IMR-90 (cell line): ENCODE measurements around the gene PLPPR3. TPM values are rescaled to one million over a fixed set of nuclear protein-coding genes. Genes with fewer than 3 reads are reported as not detected.

ENCODE experiments used
- ATAC-seq: fragments of 200-7000 bp; cut with Tn5 transposase; 2 replicates; pipeline ENCODE4 v1.9.1; 2020; ENCODE audit warnings: low read depth, mild to moderate bottlenecking, moderate library complexity
- BruUV-seq: library from RNA; stranded (reverse); fragments of 400-500 nt; replicated peaks from 2 replicates; lab custom pipeline; 2021; lab: Mats Ljungman, UMichigan
- CTCF ChIA-PET: fragments of 300-600 bp; formaldehyde crosslinking; extraction: SDS; loops from one replicate; lab custom pipeline; 2021; ENCODE audit warnings: antibody characterized with exemption; lab: Yijun Ruan, JAX
- POLR2A ChIA-PET: fragments of 300-600 bp; sonication (Branson Sonifier 250); formaldehyde crosslinking; loops from one replicate; lab custom pipeline; 2022; ENCODE audit warnings: antibody characterized with exemption; ENCODE audit not compliant: unreplicated experiment; lab: Charles Lee
- DNase-seq: peaks from one replicate; pipeline ENCODE4 v3.0.0; 2013
- H2AFZ ChIP-seq: replicated peaks from 2 replicates; pipeline ENCODE3; 2013; ENCODE audit warnings: low read length, mild to moderate bottlenecking; ENCODE audit not compliant: poor library complexity
- H2AK5ac ChIP-seq: 2 replicates; pipeline ENCODE4 v1.6.1; 2013; ENCODE audit warnings: low read depth, low read length, inconsistent platforms
- H2AK9ac ChIP-seq: replicated peaks from 2 replicates; pipeline ENCODE3; 2013; ENCODE audit warnings: mild to moderate bottlenecking, low read depth, low read length, moderate library complexity; ENCODE audit not compliant: poor library complexity
- H2BK120ac ChIP-seq: 2 replicates; pipeline ENCODE4 v1.6.1; 2013; ENCODE audit warnings: low read depth, low read length, inconsistent platforms
- H2BK15ac ChIP-seq: 3 replicates; pipeline ENCODE4 v1.6.1; 2013; ENCODE audit warnings: low read depth, low read length, inconsistent platforms
- H2BK20ac ChIP-seq: 2 replicates; pipeline ENCODE4 v1.6.1; 2013; ENCODE audit warnings: low read depth, mild to moderate bottlenecking, inconsistent platforms, low read length, moderate library complexity
- H2BK5ac ChIP-seq: 2 replicates; pipeline ENCODE4 v1.6.1; 2013; ENCODE audit warnings: mild to moderate bottlenecking, low read depth, low read length, inconsistent platforms; ENCODE audit not compliant: poor library complexity, severe bottlenecking
- H3K14ac ChIP-seq: replicated peaks from 2 replicates; pipeline ENCODE4 v1.6.1; 2013; ENCODE audit warnings: low read depth, low read length, inconsistent platforms
- H3K18ac ChIP-seq: 2 replicates; pipeline ENCODE4 v1.6.1; 2013; ENCODE audit warnings: low read depth, low read length, control low read depth
- H3K23ac ChIP-seq: 2 replicates; pipeline ENCODE4 v1.6.1; 2013; ENCODE audit warnings: low read depth, low read length, inconsistent platforms
- H3K27ac ChIP-seq: 2 replicates; pipeline ENCODE4 v1.5.1; 2013; ENCODE audit warnings: mild to moderate bottlenecking, control low read depth, low read length; ENCODE audit not compliant: insufficient read depth
- H3K27me3 ChIP-seq: 2 replicates; pipeline ENCODE4 v1.6.1; 2013; ENCODE audit warnings: low read length; ENCODE audit not compliant: control insufficient read depth, insufficient read depth
- H3K36me3 ChIP-seq: 2 replicates; pipeline ENCODE4 v1.6.1; 2013; ENCODE audit warnings: low read length, mixed read lengths; ENCODE audit not compliant: control insufficient read depth, insufficient read depth
- H3K4ac ChIP-seq: 2 replicates; pipeline ENCODE4 v1.6.1; 2013; ENCODE audit warnings: low read depth, low read length, inconsistent platforms
- H3K4me1 ChIP-seq: 2 replicates; pipeline ENCODE4 v1.6.1; 2013; ENCODE audit warnings: low read length, mixed read lengths; ENCODE audit not compliant: control insufficient read depth, insufficient read depth
- H3K4me2 ChIP-seq: 2 replicates; pipeline ENCODE4 v1.6.1; 2013; ENCODE audit warnings: low read depth, mild to moderate bottlenecking, control low read depth, low read length, moderate library complexity
- H3K4me3 ChIP-seq: 2 replicates; pipeline ENCODE4 v1.5.1; 2013; ENCODE audit warnings: low read depth, mild to moderate bottlenecking, control low read depth, low read length, moderate library complexity; ENCODE audit not compliant: insufficient read depth
- H3K56ac ChIP-seq: 2 replicates; pipeline ENCODE4 v1.6.1; 2013; ENCODE audit warnings: low read length, inconsistent platforms; ENCODE audit not compliant: insufficient read depth; ENCODE audit errors: extremely low read depth
- H3K79me1 ChIP-seq, 2 experiments: 2 replicates each; pipeline ENCODE4 v1.6.1; 2013; ENCODE audit warnings: low read length in 2 of 2, inconsistent platforms in 1 of 2, low read depth in 1 of 2
- H3K9ac ChIP-seq: 2 replicates; pipeline ENCODE4 v1.6.1; 2013; ENCODE audit warnings: low read depth, low read length, control low read depth
- H3K9me1 ChIP-seq: 2 replicates; pipeline ENCODE4 v1.6.1; 2013; ENCODE audit warnings: low read length, inconsistent platforms; ENCODE audit not compliant: insufficient read depth
- H3K9me3 ChIP-seq: 2 replicates; pipeline ENCODE4 v1.6.1; 2013; ENCODE audit warnings: low read length; ENCODE audit not compliant: control insufficient read depth, insufficient read depth
- H4K20me1 ChIP-seq: 2 replicates; pipeline ENCODE4 v1.6.1; 2013; ENCODE audit warnings: low read length, inconsistent platforms; ENCODE audit not compliant: insufficient read depth
- H4K5ac ChIP-seq: 2 replicates; pipeline ENCODE4 v1.6.1; 2013; ENCODE audit warnings: mild to moderate bottlenecking, low read depth, low read length, control low read depth
- H4K8ac ChIP-seq, 2 experiments: 2 replicates each; pipeline ENCODE4 v1.6.1; 2013; ENCODE audit warnings: low read depth in 2 of 2, low read length in 2 of 2, control low read depth in 1 of 2, inconsistent platforms in 1 of 2
- H4K91ac ChIP-seq: 2 replicates; pipeline ENCODE4 v1.6.1; 2013; ENCODE audit warnings: low read depth, low read length, inconsistent platforms; ENCODE audit not compliant: insufficient read depth
- CHD1 ChIP-seq: IDR thresholded peaks from 2 replicates; pipeline ENCODE4 v1.6.1; 2012; ENCODE audit warnings: low read depth, low read length, improper control_type of control experiment
- MAFK ChIP-seq: IDR thresholded peaks from 2 replicates; pipeline ENCODE4 v1.6.1; 2012; ENCODE audit warnings: low read depth, low read length, improper control_type of control experiment
- NFE2L2 ChIP-seq: fragments of 150-350 bp; IDR thresholded peaks from 2 replicates; pipeline ENCODE4 v1.6.1; 2016; ENCODE audit warnings: low read depth, mild to moderate bottlenecking, low read length
- SMC3 ChIP-seq: fragments of 150-350 bp; IDR thresholded peaks from 2 replicates; pipeline ENCODE4 v1.6.1; 2016; ENCODE audit warnings: low read depth, mild to moderate bottlenecking, antibody characterized with exemption, low read length, moderate library complexity
- WGBS, 2 experiments: methylation state at CpG; one replicate each; pipeline versions ENCODE4 v1.1.5 to v1.1.7; 2013; ENCODE audit warnings: missing lambda C conversion rate in 2 of 2; ENCODE audit not compliant: insufficient read length in 1 of 2; ENCODE audit errors: extremely low coverage in 2 of 2; 5-methylcytosine and 5-hydroxymethylcytosine counted together
- dilution Hi-C: fragments of 300-500 bp; cut with HindIII; formaldehyde crosslinking; loops from one replicate; pipeline ENCODE4 v1.14.3; 2018; ENCODE audit warnings: low sequenced_read_pairs; ENCODE audit not compliant: unreplicated experiment
- in situ Hi-C: fragments of 300-500 bp; cut with MboI; formaldehyde crosslinking; loops from 3 replicates; pipeline ENCODE4 v1.14.3; 2019; ENCODE audit warnings: low sequenced_read_pairs, inconsistent platforms, mixed read lengths
- intact Hi-C: fragments of 100-400 bp; cut with micrococcal nuclease; formaldehyde crosslinking; loops from 2 replicates; pipeline ENCODE4 v1.10.0; 2022
- polyA plus RNA-seq, 3 experiments: library from polyadenylated mRNA; depleted of rRNA; stranded (reverse); fragments of >200 nt; gene quantifications; 2 replicates each; pipeline ENCODE4 v1.2.3, GENCODE V29; 2012; ENCODE audit warnings: low replicate concordance in 1 of 3
- total RNA-seq: library from RNA; depleted of rRNA; stranded (reverse); fragments of >200 nt; gene quantifications from 2 replicates; pipeline ENCODE4 v1.2.3, GENCODE V29; 2012

The PLPPR3 gene
- total and polyA plus RNA-seq, 2 of the 4 experiments (the other 2 are of a cell fraction), result 0.36 to 1.2 TPM

GRCh38 chr19:791007-791566 lies 30.7 kb downstream of the PLPPR3 start:
- Histone ChIP-seq H2BK5ac (no peak overlapping the region), H3K4me3 (no peak overlapping the region), H2BK120ac (no peak overlapping the region), H2AFZ (peak overlapping the region; percentile 32), H3K36me3 (no peaks in the 10 kb centered on the region), H2AK9ac (no peak overlapping the region), H3K4me1 (peaks cover 2% of the 10 kb centered on the region; the same call in 1 of the 2 replicates), H2BK20ac (no peak overlapping the region), H4K91ac (no peak overlapping the region), H3K4me2 (no peak overlapping the region), H3K79me1 (peaks cover 0 to 2% of the 10 kb centered on the region in 2 experiments; a peak in 1 of 4 replicates), H3K18ac (no peak overlapping the region), H3K56ac (no peak overlapping the region; the same call in 1 of the 2 replicates), H3K27ac (no peak overlapping the region), H3K9me3 (no peaks in the 10 kb centered on the region), H3K23ac (no peak overlapping the region), H4K8ac (no peak overlapping the region), H3K27me3 (no peaks in the 10 kb centered on the region), H4K20me1 (no peaks in the 10 kb centered on the region), H3K4ac (no peak overlapping the region), H3K14ac (no peak overlapping the region), H3K9me1 (no peaks in the 10 kb centered on the region), H3K9ac (no peak overlapping the region), H2BK15ac (no peak overlapping the region), H4K5ac (no peak overlapping the region), H2AK5ac (no peak overlapping the region)
- CTCF ChIA-PET, result no interaction called here
- WGBS, 2 experiments, result 92% methylated on average over 9 of the region's 26 CpGs; no CpG with 5 or more reads in 1 of the 2 experiments
- in situ Hi-C loops, result no loop called here
- intact Hi-C loops, result no loop called here
- no peak for DNase-seq
- no TSS peak for BruUV-seq
- POLR2A ChIA-PET, result no interaction called here
- dilution Hi-C loops, result no loop called here
- no peak for ATAC-seq
- TF ChIP-seq SMC3 (no peak), NFE2L2 (no peak), CHD1 (no peak), MAFK (no peak)
